Astrocyte of the cerebellum (primary cell): ENCODE measurements around the gene LCN6.

Experiments
- DNase-seq: peaks from one replicate; pipeline ENCODE4 v3.0.0-alpha.2; 2011; ENCODE audit warnings: low read depth
- H3K4me3 ChIP-seq: 2 replicates; pipeline ENCODE4 v1.5.1; 2011; ENCODE audit warnings: mild to moderate bottlenecking, low read depth, low read length, moderate library complexity
- in situ Hi-C: cut with HindIII; loops from 2 replicates; pipeline ENCODE4 v1.10.0; 2017; ENCODE audit warnings: low sequenced_read_pairs
- TF ChIP-seq, protein P1 (sequence below): IDR thresholded peaks from 2 replicates; pipeline ENCODE4 v1.5.1; 2012; ENCODE audit warnings: low read length, low read depth, moderate library complexity, mild to moderate bottlenecking; ENCODE audit errors: missing control alignments

Gene LCN6

DNA sequence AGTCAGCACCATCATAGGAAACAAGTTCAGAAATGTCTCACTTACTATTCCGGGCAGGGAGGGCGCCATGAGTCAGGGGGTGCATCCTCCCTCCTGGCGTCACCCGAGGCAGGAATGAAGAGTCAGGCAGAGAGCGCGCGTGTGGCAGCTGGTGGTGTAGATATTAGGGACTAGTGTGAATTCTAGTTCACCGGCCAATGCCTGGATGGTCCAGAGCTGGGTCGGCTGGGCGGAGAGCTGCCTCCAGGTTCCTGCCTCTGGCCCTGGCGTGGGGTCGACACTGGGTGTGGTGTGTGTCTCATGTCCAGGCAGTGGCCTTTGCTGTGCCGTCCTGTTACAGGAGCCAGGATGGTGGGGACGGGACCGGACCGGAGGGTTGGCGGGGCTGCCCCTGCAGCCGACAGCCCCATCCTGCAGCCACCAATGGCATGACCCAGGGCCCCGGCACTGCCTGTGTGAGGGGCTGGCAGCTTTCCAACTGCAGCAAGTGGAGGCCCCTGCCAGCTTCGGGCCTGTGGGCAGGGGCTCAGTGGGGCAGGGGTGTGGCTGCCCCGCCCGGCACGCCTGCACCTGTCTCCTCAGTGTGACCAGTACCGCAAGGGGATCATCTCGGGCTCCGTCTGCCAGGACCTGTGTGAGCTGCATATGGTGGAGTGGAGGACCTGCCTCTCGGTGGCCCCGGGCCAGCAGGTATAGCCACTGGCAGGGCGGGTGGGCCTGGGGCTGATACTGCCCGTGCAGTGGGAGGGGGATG is 26.8 kb downstream of the LCN6 start:
- TF ChIP-seq, protein P1, sequence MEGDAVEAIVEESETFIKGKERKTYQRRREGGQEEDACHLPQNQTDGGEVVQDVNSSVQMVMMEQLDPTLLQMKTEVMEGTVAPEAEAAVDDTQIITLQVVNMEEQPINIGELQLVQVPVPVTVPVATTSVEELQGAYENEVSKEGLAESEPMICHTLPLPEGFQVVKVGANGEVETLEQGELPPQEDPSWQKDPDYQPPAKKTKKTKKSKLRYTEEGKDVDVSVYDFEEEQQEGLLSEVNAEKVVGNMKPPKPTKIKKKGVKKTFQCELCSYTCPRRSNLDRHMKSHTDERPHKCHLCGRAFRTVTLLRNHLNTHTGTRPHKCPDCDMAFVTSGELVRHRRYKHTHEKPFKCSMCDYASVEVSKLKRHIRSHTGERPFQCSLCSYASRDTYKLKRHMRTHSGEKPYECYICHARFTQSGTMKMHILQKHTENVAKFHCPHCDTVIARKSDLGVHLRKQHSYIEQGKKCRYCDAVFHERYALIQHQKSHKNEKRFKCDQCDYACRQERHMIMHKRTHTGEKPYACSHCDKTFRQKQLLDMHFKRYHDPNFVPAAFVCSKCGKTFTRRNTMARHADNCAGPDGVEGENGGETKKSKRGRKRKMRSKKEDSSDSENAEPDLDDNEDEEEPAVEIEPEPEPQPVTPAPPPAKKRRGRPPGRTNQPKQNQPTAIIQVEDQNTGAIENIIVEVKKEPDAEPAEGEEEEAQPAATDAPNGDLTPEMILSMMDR = no peak
- DNase-seq = peak; percentile 12
- in situ Hi-C loops = no loop called here
- no peak overlapping the region for H3K4me3 ChIP-seq

DNA sequence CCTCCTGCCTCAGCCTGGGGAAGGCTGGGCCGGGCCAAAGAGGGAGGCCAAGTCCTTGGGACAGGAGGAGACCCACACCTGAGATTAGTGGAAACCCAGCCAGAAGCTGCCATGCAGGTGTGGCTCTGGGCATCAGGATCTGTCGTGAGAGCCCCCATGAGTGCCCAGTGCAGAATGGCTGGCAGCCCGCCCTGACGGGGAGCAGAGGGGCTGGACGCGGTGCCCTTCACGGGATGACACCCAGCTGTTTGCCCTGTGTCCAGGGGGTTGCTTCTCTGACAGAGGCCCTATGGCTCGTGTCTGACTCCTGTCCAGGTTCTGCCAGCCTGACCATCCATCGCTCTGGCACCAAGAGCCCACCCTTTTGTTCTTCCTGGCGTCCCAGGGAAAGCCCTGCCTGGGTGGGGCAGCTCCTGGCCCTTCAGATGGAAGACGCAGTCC is 27.4 kb downstream of the LCN6 start:
- no peak overlapping the region for H3K4me3 ChIP-seq
- TF ChIP-seq, protein P1 = no peak
- DNase-seq = no peak
- in situ Hi-C loops = no loop called here

- TF ChIP-seq, protein P1 = no peak
- in situ Hi-C loops = no loop called here
Measured at GRCh38 chr9:136720251-136720897, 28.0 kb downstream of the LCN6 start.

DNA sequence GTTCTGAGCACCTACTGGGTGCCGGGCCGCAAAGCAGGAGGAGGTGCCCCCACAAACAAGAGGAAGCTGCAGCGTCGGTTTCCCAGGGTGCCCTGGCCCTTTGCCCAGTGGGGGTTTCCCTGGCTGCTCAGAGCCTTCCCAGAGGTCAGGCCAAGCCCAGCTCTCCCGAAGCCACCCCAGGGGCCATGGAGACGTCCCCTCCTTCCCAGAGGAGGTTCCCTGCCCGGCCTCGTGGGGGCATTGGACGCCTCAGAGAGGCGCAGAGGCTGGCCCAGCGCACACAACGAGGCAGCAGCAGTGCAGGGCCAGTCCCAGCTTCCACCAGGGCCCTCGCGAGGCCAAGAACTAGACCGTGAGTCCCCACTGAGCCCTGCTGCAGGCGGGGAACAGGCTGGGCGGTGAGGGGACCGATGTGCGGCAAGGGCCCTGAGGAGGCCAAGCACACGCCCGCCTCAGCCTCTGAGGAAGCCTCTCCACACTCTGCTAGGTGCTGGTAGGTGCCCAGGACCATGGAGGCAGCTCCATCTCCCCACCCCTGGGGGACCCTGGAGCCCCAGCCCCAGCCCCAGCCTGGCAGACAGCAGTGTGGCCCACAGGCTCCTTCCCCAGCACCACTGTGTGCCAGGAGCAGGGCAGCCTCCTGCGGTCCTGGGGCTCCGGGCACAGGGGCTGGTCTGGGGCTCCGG is 29.0 kb downstream of the LCN6 start:
- H3K4me3 ChIP-seq = no peak overlapping the region
- DNase-seq = no peak
- TF ChIP-seq, protein P1 = no peak
- in situ Hi-C loops = no loop called here

More at GRCh38 chr9:136720251-136720897, 28.0 kb downstream of the LCN6 start:
- DNase-seq = no peak
- no peak overlapping the region for H3K4me3 ChIP-seq

DNA sequence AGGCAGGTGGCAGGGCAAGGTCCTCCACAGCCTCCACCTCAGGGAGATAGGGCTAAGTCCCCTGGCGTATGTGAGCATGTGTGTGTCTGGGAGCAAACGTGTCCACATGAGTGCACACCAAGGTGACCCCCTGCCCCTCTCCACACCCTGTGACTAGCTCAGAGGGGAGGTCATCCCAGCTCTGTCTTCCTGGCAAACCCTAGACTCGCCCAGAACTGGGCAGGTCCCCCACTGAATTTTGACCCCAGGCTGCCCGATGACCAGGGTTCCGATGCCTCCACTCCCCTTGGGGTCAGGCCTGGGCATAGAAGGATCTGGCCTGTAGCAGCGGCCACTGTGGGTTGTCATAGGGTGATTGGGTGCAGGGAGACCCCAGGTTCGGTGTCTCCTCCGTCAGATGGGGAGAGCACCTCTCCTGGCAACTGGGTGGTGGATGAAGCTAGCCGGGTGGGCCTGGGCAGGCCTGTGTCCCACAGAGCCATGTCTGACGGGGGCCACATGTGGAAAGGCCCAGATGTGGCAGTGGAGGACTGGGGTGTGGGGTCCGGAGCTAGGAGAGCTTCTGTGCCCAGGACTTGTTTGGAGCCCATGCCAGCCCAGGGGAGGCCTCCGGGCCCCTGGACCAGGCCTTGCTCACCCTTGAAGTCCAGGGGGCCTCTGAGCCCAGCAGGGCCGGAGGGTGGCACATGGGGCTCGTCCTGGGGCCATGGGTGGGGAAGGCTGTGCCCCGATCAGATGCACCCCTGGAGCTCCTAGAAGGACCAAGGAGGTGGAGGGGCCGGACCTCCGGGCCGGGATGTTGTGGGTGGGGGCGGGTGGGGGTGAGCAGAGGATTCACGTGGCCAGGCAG is 29.8 kb downstream of the LCN6 start:
- in situ Hi-C loops = no loop called here
- no peak overlapping the region for H3K4me3 ChIP-seq

More for the DNA sequence above, 29.8 kb downstream of the LCN6 start:
- no peak for DNase-seq
- TF ChIP-seq, protein P1 = no peak
